NK-92 treated with Interleukin-12 subunit alpha and Interleukin-12 subunit beta, amount 100 ng/mL, for 24 hours (cell line): Measurements from ENCODE around the gene CHMP5.

Experiments
- DNase-seq: peaks from one replicate; lab custom pipeline; 2025; lab: John Stamatoyannopoulos, UW

CHMP5 gene

GRCh38 chr9:33318225-33318624, 53.4 kb downstream of the CHMP5 start:
- DNase-seq, result no peak

- DNase-seq, result no peak
Measured at GRCh38 chr9:33318781-33319180, 53.9 kb downstream of the CHMP5 start.

- no peak for DNase-seq
Measured at GRCh38 chr9:33320230-33320567, 55.4 kb downstream of the CHMP5 start.

- DNase-seq, result no peak
Measured at GRCh38 chr9:33320568-33321261, 55.9 kb downstream of the CHMP5 start.

- no peak for DNase-seq
Measured at GRCh38 chr9:33329117-33329563, 64.3 kb downstream of the CHMP5 start.

GRCh38 chr9:33329979-33330378, 65.1 kb downstream of the CHMP5 start:
- DNase-seq, result no peak

GRCh38 chr9:33331377-33331891, 66.6 kb downstream of the CHMP5 start:
- DNase-seq, result no peak
